Stimulated activated CD4-positive, alpha-beta T cell treated with anti-CD3 and anti-CD28 coated beads, Interleukin-1b, Interleukin-23, amount 100 ng/mL, for 1 hour (primary cell): Measurements from ENCODE around the gene MELK.

Experiments
- DNase-seq, 2 donors: peaks; one replicate each; pipeline ENCODE4 v3.0.0-alpha.2; 2020; ENCODE audit warnings: low read depth in 2 of 2

The MELK gene

GRCh38 chr9:36584620-36585460, 12.1 kb downstream of the MELK start:
- DNase-seq: no peak

- no peak for DNase-seq
Measured at GRCh38 chr9:36590231-36590630, 17.5 kb downstream of the MELK start.

DNA sequence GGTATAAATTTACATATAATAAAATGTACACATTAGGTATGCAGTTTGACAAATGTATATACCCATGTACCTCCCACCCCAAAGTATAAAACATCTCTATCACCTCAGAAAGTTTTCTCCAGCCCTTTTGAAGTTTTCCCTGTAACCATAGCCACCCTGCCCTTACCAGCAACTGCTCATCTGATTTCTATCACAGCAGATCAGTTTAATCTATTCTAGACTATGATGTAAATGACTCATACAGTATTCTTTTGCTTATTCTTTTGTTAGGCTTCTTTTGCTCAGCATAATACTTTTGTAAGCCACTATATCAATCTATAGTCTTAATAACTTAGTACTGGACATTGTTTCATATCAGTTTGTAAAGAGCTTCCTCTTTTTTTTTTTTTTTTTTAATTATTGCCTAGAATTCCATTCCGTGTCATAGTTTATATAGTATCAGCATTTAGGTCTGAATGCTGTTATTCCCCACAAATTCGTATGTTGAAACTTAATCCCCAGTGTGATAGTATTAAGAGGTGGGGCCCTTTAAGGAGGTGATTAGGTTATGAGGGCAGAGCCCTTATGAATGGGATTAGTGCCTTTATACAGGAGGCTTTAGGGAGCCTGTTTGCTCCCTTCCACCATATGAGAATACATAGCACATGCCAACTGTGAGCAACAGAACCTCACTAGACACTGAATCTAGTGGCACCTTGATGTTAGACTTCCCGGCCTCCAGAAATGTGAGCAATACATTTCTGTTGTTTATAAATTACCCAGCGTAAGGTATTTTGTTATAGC, 20.3 kb downstream of the MELK start:
- no peak for DNase-seq

GRCh38 chr9:36594213-36594612, 21.5 kb downstream of the MELK start:
- no peak for DNase-seq

DNA sequence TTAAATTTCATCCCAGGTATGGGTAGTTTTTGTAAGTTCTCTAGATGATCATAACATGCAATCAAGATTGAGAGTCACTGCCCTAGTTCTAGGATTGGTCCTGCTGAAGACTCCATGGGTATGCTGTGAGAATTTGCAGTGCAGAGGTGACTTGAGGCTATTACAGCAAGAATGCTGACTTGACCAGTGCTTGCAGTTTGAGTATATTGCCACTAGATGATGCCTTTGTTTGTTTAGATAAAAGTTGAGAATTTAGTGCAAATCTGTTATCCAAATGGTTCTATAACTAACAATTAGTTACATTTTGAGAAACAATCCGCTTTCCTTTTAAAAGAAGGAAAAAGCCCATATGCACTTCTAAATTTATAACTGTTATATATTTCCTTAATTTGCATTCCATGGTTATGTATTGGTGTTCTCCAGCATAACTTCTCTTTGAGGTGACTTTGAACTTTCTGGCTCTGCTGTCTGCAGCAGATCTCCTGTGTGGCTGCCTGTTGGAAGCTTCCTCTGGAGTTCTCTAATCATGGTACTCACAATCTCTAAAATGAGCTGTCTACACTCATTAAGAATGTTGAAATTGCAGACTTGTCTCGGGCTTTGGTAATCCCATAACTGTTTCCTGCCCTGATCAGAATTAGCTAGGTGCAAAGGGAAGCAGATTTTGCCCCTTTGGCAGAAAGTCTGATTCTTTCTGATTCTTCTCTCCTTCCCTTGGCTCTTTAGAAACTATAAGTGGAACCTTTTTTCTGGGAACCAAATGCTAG, 24.9 kb downstream of the MELK start:
- no peak for DNase-seq

DNA sequence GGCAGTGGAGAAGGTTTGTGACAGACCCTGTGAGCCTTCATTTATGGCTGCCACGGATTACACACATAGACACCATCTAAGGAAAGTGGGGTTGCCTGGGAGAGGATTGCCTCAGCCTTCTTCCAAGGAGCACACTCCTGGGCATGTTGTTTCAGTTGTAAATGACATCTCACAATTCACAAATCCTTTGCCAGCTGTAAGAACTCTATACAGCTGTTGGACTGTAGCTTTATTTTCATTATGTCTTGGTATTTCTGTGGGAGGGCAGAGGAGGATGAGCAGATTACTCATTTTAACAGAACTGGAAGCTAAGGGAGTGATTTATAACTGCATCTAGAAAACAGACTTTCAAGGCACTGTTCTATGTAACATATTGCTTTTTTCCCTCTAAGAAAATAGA, 25.6 kb downstream of the MELK start:
- no peak for DNase-seq

- DNase-seq: no peak
Measured at GRCh38 chr9:36603006-36603405, 30.3 kb downstream of the MELK start.

DNA sequence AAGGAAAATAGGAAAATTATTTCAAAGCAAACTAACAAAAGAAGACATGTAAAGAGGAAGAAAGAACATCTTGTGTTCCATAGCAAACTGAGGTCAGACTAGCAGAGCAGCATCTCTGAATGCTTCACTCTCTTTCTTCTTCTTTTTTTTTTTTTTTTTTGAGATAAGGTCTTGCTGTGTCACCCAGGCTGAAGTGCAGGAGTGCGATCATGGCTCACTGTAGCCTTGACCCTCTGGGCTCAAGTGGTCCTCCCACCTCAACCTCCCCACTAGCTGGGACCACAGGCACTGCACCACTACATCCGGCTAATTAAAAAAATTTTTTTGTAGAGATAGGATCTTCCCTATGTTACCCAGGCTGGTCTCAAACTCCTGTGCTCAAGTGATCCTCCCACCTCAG, 36.6 kb downstream of the MELK start:
- DNase-seq: no peak

DNA sequence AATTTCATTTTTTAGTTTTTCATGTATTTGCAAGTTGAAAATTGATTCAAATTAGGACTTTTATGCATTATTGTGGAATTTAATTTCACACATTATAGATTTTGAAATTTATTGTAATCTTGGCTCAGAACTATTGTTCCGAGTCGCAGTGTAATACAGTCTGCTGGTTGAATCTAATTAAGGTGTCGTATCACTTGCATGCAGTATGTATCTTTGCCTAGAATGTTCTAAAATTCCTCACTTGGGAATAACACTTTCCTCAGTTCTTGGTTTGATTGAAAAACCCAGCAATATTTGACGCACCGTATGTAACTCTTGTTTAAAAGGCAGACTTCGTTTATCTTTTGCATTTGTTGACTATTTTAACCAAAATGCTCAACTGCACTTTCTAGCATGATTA, 49.4 kb downstream of the MELK start:
- no peak for DNase-seq

- DNase-seq: no peak
Measured at GRCh38 chr9:36623280-36623679, 50.6 kb downstream of the MELK start.

DNA sequence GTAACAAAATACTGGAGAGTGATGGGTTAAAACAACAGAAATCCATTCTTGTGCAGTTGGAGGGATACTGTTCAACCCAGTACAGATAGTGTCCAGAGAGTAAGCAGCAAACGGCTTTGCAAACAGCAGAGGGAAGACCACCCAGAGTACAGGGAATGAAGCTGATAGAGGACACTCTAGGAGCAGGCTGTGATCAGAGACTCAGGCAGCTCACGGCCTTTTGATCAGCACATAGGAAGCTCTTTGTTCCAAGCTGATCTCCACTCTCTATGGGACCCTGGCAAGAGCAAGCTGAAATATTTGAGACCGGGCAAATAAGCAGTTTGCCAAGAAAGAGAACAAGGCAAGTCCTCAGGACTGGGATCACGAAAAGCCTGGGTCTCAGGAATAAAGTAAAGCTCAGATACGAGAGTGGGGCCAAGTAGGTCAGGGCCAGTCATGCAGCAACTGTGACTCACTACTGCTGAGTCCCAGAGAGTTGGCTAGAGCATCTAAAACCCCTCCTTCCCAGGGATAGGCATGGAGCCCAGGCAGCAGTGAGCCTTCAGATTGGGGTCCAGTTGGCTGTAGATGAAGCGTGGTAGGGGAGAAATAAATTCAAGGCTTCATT, 52.4 kb downstream of the MELK start:
- DNase-seq: no peak

- DNase-seq: no peak
Measured at GRCh38 chr9:36632892-36633291, 60.2 kb downstream of the MELK start.

DNA sequence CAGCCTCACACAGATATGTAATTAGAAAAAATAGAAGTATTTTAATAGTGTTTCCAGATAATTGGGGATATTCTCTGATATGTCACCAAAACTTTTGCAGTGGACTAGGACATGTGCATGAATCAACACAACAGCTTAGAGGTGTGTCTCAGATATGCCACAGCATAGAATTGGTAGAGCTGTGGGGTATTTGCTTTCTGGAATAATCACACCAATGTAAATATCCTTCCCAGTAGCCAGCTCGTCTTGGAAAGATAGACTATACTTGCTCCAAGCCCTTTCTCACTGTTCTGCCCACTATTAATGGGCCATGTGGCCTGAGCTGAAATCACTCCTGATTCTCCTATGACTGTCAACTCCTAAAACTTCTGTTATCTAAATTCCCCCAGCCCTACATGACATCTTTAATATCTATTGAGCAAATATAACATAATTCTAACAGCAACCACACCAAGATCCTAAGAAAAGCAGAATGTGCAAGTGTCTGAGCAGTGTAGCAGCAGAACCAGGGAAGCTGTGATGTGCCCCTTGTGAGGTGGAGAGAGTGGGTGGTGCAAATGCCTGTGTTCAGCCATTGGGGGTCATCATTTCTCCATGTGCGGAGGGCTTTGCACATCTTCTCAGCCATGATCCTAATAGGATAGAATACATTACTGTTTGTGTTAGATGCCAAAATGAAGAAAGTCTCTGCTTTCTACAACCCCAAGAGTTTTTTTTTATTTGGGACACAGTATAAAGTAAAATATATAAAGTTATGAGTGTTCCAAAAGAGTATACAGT, 65.0 kb downstream of the MELK start:
- no peak for DNase-seq

GRCh38 chr9:36640771-36641381, 68.2 kb downstream of the MELK start:
- DNase-seq: no peak

DNA sequence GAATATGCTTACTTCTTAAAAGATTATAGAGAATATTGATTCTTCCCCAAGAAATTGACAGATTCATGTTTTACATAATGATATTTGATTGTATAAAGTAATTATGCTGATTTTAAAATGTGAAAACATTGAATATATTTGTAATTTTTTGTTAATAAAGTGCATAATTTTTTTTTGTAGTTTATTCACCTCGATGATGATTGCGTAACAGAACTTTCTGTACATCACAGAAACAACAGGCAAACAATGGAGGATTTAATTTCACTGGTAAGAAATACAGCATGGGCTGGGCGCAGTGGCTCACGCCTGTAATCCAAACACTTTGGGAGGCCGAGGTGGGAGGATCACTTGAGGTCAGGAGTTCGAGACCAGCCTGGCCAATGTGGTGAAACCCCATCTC, 70.1 kb downstream of the MELK start:
- DNase-seq: no peak

DNA sequence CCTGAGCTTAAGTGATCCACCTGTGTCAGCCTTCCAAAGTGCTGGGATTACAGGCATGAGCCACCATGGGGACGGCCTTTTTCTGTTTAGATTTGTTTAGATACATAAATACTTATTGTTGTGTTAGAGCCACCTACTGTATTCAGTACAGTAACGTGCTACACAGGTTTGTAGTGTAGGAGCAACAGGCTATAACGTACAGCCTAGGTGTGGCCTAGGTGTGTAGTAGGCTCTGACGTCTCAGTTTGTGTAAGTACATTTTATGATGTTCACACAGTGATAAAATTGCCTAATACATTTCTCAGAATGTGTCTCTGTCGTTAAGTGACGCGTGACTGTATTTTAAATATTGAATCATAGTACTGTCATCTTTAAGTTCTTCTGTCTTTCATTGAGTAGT, 84.1 kb downstream of the MELK start:
- DNase-seq: no peak

DNA sequence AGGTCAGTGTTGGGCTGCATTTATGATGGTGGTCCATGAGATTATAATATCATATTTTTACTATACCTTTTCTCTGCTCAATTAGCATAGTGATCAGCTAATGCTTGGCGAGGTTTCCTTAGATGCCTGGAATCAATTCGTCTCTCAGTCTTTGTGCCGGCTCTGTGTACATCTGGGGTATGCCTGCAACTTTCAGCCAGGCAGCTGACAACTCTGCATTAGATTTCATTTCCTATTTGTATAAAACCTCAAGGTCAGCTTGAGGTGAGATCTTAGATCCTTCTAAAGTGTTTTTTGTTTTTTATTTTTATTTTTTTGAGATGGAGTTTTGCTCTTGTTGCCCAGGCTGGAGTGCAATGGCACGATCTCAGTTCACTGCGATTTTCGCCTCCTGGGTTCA, 86.8 kb downstream of the MELK start:
- DNase-seq: no peak

GRCh38 chr9:36664806-36665205, 92.1 kb downstream of the MELK start:
- DNase-seq: no peak

DNA sequence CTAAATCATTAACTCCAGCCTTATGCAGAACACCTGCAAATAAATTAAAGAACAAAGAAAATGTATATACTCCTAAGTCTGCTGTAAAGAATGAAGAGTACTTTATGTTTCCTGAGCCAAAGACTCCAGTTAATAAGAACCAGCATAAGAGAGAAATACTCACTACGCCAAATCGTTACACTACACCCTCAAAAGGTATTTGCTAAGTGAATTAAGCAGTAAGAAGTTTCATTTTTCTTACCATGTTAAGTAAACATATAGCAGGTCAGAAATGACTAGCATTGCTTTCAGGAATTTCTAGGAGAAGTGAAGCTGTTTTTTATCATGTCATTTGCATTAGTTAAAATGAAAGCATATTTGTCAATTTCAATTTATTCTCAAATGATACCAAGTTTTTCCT, 92.7 kb downstream of the MELK start:
- DNase-seq: no peak

GRCh38 chr9:36665921-36666431, 93.3 kb downstream of the MELK start:
- no peak for DNase-seq

DNA sequence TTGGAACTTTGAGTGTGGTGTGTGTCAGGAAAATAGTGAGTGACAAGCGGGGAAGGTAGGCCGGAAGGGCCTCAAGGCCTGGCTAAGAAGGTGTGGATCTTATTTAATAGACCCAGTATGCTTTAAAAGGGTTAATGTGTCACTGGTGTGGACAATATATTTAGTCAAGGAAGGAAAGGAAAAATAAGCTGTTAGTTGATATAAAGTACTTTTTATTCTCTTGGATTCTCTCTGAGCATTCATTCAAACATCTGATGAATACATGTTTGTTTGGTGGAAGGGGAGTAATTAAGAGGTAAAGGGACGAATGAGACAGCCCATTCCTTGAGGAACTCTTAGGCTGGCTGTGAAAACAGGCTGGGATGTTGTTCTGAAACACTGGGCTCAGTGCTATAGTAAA, 98.9 kb downstream of the MELK start:
- no peak for DNase-seq
